Cardiac muscle cell (in vitro differentiated cells and primary cell): ENCODE measurements around the gene ZNF577. TPM values are rescaled to one million over a fixed set of nuclear protein-coding genes. Genes with fewer than 3 reads are reported as not detected.

Experiments used
- DNase-seq, 2 donors: peaks; one replicate each; pipeline versions ENCODE4 v3.0.0 to v3.0.0-alpha.2; 2010 to 2017; ENCODE audit warnings: low read depth in 1 of 2, low spot score in 1 of 2
- H3K27ac ChIP-seq: fragments of 200-600 bp; sonication (generic); 2 replicates; pipeline ENCODE4 v1.5.1; 2016
- H3K27me3 ChIP-seq: fragments of 200-600 bp; sonication (generic); 2 replicates; pipeline ENCODE4 v1.6.0; 2016; ENCODE audit warnings: control low read depth
- H3K36me3 ChIP-seq: fragments of 200-600 bp; sonication (generic); 2 replicates; pipeline ENCODE4 v1.5.1; 2016; ENCODE audit warnings: control low read depth
- H3K4me1 ChIP-seq: fragments of 200-600 bp; sonication (generic); 2 replicates; pipeline ENCODE4 v1.8.1; 2017; ENCODE audit warnings: low read depth, mild to moderate bottlenecking, mixed run types
- H3K4me3 ChIP-seq: fragments of 200-600 bp; sonication (generic); 2 replicates; pipeline ENCODE4 v1.5.1; 2016; ENCODE audit warnings: mild to moderate bottlenecking
- H3K9me3 ChIP-seq: fragments of 200-600 bp; sonication (generic); 2 replicates; pipeline ENCODE4 v1.5.1; 2017; ENCODE audit warnings: low read depth, mild to moderate bottlenecking, control low read depth
- CTCF ChIP-seq: IDR thresholded peaks from 2 replicates; pipeline ENCODE4 v1.5.1; 2012; ENCODE audit warnings: low read depth, mild to moderate bottlenecking, low read length
- polyA plus RNA-seq: library from polyadenylated mRNA; unstranded; fragments of >200 nt; fragmentation: Nextera tagmentation; extraction: Ambion mirVana; gene quantifications from 2 replicates; pipeline ENCODE4 v1.2.1, GENCODE V29; 2016
- total RNA-seq: library from RNA; depleted of rRNA; stranded (reverse); fragments of >200 nt; gene quantifications from 2 replicates; pipeline ENCODE4 v1.2.3, GENCODE V29; 2016

ZNF577 gene
- total RNA-seq = 22.2 and 31.6 TPM in 2 replicates
- polyA plus RNA-seq = 27.6 and 39.0 TPM in 2 replicates

DNA sequence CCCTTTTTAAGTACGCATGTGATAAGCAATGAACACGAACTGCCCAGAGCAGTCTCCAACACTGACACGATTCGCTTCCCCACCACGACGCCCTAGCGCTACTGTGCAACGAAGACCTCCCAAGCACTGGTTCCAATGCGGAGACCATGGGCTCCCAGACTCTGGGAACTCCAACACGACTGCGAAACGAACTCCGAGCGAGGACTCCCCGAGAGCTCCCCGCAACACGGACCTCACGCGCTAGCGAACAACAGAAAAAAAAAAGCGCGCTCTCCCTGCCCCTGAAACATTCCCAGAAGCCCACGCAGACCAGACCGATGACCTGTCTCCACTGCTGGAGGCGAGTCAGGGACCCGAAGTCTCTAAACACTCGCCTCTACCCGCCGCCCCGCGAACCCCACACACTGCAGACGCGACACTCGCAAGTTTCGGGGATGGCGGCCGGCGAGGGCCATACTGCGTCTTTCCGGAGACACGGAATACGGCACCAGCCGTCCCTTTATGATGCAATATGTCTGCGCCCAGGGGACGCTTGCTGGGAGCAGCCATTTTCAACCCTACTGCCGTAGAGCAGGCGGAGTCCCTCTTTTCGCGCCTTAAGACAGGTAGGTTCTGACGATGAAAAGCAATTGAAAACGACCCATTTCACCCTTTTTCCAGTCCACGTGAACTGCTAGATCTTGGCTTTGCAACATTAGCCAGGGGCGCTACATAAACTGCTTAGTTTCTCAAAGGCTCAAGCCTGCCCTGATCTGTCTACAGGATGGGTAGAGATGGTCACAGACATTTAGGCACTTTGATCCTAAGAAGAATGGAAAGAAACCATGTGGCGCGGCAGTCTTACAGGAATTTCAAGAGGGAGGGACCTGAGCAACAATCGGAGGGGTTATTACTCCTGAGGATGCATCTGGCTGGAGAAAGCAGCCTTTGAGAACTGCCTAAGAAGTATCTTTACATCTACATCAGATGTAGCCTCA, at the start of gene ZNF577:
TSS of gene ZNF577 (minus strand) at position 430 of the 977 bp plus-strand sequence. CDS start 7,569 bp downstream, outside the sequence.
- H3K27ac ChIP-seq = peak within 1 kb of the TSS; percentile 79
- H3K4me1 ChIP-seq = peaks cover 4% of the 10 kb centered on the region
- no peaks in the 10 kb centered on the region for H3K27me3 ChIP-seq
- peak; percentile 91 to 96 for DNase-seq
- H3K36me3 ChIP-seq = peaks cover 34% of the 10 kb centered on the region
- H3K4me3 ChIP-seq = peak within 1 kb of the TSS; percentile 62
- TF ChIP-seq CTCF = no peak
- H3K9me3 ChIP-seq = peaks cover 8% of the 10 kb centered on the region

DNA sequence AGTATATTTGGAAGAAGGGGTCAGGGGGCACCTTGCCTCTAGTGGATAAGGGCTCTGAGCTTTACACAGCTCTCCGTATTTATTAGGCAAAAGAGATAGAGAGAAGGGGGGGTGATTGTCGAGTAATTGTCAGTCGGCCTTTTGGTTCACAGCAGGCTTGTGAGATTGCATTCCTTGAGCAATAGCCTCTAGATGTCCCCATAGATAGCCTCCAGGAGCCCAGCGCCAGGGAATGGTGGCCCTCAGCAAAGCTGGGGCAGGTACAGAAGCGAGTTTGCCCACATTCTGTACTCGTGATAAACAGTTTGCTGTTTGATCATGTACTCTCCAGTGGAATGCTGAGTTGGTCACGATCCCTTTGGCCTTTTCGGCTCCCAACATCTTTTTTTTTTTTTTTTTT, 44.2 kb upstream of the ZNF577 start:
- DNase-seq = no peak
- no peak overlapping the region for H3K4me3 ChIP-seq
- no peak overlapping the region for H3K27ac ChIP-seq
- no peaks in the 10 kb centered on the region for H3K4me1 ChIP-seq
- H3K36me3 ChIP-seq = peaks cover 29% of the 10 kb centered on the region
- TF ChIP-seq CTCF = no peak
- no peaks in the 10 kb centered on the region for H3K9me3 ChIP-seq
- H3K27me3 ChIP-seq = no peaks in the 10 kb centered on the region

- no peak for DNase-seq
- peak overlapping the region; percentile 58 for H3K4me3 ChIP-seq
- TF ChIP-seq CTCF = no peak
- peak overlapping the region; percentile 97 for H3K27ac ChIP-seq
- peaks cover 15% of the 10 kb centered on the region for H3K36me3 ChIP-seq
- H3K27me3 ChIP-seq = no peaks in the 10 kb centered on the region
- no peaks in the 10 kb centered on the region for H3K9me3 ChIP-seq
- no peaks in the 10 kb centered on the region for H3K4me1 ChIP-seq
Measured at GRCh38 chr19:51927859-51928258, 40.1 kb upstream of the ZNF577 start.

- TF ChIP-seq CTCF = peak; percentile 22
- H3K9me3 ChIP-seq = peaks cover 4% of the 10 kb centered on the region
- peak; percentile 95 to 97 for DNase-seq
- H3K4me3 ChIP-seq = peak within 1 kb of the TSS; percentile 58
- no peaks in the 10 kb centered on the region for H3K4me1 ChIP-seq
- no peaks in the 10 kb centered on the region for H3K27me3 ChIP-seq
- H3K36me3 ChIP-seq = peaks cover 15% of the 10 kb centered on the region
- H3K27ac ChIP-seq = peak within 1 kb of the TSS; percentile 97
Measured at GRCh38 chr19:51926784-51927741, 39.3 kb upstream of the ZNF577 start, which contains the start of gene ZNF613. TSS of gene ZNF613 (plus strand) at chr19:51927472. CDS start at chr19:51936221, 8,749 bp downstream.

DNA sequence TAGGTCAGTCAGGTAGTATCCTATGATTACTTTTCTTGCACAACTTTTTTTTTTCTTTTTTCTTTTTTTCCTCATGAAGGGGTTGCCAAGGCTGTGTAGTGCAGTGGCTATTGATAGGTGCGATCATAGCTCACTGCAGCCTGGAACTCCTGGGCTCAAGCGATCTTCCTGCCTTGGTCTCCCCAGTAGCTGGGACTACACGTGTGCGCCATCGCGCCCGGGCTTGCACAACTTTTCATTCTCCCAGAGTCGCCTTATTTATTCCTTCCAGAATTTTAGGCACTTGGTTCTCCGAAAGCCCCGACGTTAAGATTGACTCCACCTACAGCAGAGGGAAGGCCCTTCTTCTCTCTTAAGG, 38.7 kb upstream of the ZNF577 start:
- DNase-seq = no peak
- Histone ChIP-seq H3K27me3 (no peaks in the 10 kb centered on the region), H3K27ac (peak overlapping the region; percentile 97), H3K4me1 (no peaks in the 10 kb centered on the region), H3K36me3 (peaks cover 10% of the 10 kb centered on the region), H3K4me3 (peak overlapping the region; percentile 58), H3K9me3 (peaks cover 4% of the 10 kb centered on the region)
- no peak for TF ChIP-seq CTCF
